Fibroblast of mammary gland (primary cell): ENCODE results near the gene C1orf159.
"Not testable (repeated sequence)": the region's sequence is repeated elsewhere in the genome, so short reads cannot be mapped to it uniquely, and the experiment has no call there.

Experiments used
- DNase-seq: peaks from one replicate; pipeline ENCODE4 v3.0.0-alpha.2; 2010; ENCODE audit warnings: low read depth
- H3K4me3 ChIP-seq: 2 replicates; pipeline ENCODE4 v1.5.1; 2011; ENCODE audit warnings: low read depth, mild to moderate bottlenecking, low read length, moderate library complexity; ENCODE audit not compliant: control insufficient read depth
- TF ChIP-seq, protein P1 (sequence below): conservative IDR thresholded peaks from 2 replicates; pipeline ENCODE4 v1.5.1; 2011; ENCODE audit warnings: low read depth, low read length, inconsistent platforms; ENCODE audit not compliant: control insufficient read depth, insufficient read depth

Gene C1orf159

GRCh38 chr1:1144122-1144842 lies 28.4 kb upstream of the C1orf159 start:
- no peak overlapping the region for H3K4me3 ChIP-seq
- TF ChIP-seq, protein P1, sequence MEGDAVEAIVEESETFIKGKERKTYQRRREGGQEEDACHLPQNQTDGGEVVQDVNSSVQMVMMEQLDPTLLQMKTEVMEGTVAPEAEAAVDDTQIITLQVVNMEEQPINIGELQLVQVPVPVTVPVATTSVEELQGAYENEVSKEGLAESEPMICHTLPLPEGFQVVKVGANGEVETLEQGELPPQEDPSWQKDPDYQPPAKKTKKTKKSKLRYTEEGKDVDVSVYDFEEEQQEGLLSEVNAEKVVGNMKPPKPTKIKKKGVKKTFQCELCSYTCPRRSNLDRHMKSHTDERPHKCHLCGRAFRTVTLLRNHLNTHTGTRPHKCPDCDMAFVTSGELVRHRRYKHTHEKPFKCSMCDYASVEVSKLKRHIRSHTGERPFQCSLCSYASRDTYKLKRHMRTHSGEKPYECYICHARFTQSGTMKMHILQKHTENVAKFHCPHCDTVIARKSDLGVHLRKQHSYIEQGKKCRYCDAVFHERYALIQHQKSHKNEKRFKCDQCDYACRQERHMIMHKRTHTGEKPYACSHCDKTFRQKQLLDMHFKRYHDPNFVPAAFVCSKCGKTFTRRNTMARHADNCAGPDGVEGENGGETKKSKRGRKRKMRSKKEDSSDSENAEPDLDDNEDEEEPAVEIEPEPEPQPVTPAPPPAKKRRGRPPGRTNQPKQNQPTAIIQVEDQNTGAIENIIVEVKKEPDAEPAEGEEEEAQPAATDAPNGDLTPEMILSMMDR, result no peak
- no peak for DNase-seq

DNA sequence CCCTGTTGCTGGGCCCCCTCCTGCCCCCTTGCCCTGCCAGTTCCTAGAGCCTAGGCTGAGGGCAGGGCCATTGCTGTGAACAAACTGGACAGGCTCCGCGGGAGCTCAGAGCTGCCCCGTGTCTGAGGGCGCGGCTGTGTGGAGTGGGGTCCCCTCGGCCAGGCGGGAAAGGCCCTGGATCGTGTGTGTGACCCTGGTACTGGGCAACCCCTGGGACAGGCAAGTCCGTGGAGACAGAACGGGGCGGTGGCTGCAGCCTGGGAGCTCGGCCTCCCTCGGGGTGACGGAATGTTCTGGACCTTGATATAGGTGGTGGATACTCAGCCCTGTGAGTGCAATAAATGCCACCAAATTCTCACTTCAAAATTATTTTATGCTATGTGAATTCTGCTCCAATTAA lies 27.7 kb upstream of the C1orf159 start:
- DNase-seq, result no peak
- no peak overlapping the region for H3K4me3 ChIP-seq
- TF ChIP-seq, protein P1, result no peak

DNA sequence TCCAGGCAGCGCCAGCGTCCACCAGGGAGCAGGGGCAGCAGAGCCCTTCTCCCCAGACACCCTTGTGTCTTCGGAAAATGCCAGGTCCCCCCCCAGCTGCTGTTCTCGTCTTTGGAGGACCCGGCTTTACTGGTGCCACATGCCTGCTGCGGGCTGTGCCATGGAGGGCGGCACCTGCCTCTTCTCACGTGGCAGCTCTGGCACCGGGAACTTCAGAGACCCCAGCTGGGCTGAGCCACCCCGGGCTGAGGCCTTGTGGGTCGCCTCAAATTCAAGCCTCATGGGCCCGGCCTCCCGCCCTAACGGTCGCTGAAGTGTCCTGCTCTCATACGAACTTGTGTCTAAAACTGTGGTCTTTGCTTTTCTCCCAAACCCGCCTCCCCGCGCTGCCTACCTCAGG lies 27.0 kb upstream of the C1orf159 start:
- no peak overlapping the region for H3K4me3 ChIP-seq
- no peak for DNase-seq
- TF ChIP-seq, protein P1, result no peak

DNA sequence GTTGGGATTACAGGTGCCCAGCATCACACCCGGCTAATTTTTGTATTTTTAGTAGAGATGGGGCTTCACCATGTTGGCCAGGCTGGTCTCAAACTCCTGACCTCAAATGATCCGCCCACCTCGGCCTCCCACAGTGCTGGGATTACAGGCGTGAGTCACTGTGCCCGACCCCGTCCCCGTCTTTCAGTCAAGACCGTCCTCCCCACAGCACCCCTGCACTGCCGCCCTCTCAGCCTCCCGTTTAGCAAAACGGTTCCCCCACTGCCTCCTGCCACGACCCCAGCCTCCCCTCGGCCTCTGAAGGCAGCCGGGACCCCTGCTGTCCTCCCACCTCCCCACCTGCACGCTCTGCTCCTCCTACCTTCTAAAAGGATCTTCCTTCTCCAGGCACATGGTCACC lies 26.5 kb upstream of the C1orf159 start:
- DNase-seq, H3K4me3 ChIP-seq: not testable (repeated sequence)

GRCh38 chr1:1141911-1142250 lies 26.0 kb upstream of the C1orf159 start:
- TF ChIP-seq, protein P1, result no peak
- H3K4me3 ChIP-seq, result no peak overlapping the region
- DNase-seq, result no peak

- no peak for DNase-seq
- no peak overlapping the region for H3K4me3 ChIP-seq
- TF ChIP-seq, protein P1, result no peak
These were observed 25.5 kb upstream of the C1orf159 start for GRCh38 chr1:1141244-1141910.

GRCh38 chr1:1140673-1141072 lies 24.8 kb upstream of the C1orf159 start:
- no peak overlapping the region for H3K4me3 ChIP-seq
- no peak for DNase-seq
- TF ChIP-seq, protein P1, result no peak
